ENCODE measurements around the gene KANSL3. TPM values are rescaled to one million over a fixed set of nuclear protein-coding genes. Genes with fewer than 3 reads are reported as not detected.

Gene KANSL3
- polyA plus RNA-seq, 1 donor (not counting 4 experiments of a cell fraction or from before 2014, with no cell fraction given), result 11.4 TPM

- DNase-seq (ENCODE audit: low read depth, low spot score) (no peak), FAIRE-seq (no peak)
- peaks cover 2% of the 10 kb centered on the region for H3K4me1 ChIP-seq (ENCODE audit: control insufficient read depth, extremely low read depth, insufficient read depth, low read length)
- no peak overlapping the region for H3K4me2 ChIP-seq (ENCODE audit: control insufficient read depth, extremely low read depth, insufficient read depth, low read depth, low read length)
- no peak overlapping the region for H3K9ac ChIP-seq (ENCODE audit: control insufficient read depth, extremely low read depth, insufficient read depth, low read length)
- no peaks in the 10 kb centered on the region for H3K27me3 ChIP-seq (ENCODE audit: control insufficient read depth, extremely low read depth, insufficient read depth, low read length)
- dilution Hi-C loops (cut with MboI; ENCODE audit: extremely low pct_ligation_motif_present, low sequenced_read_pairs), result no loop called here
- no peak overlapping the region for H2AFZ ChIP-seq (ENCODE audit: control insufficient read depth, low read length)
- H3K27ac ChIP-seq (ENCODE audit: control insufficient read depth, insufficient read depth, low read length), result no peak overlapping the region
- TF ChIP-seq EZH2 (IDR thresholded peaks at IDR 0.05; ENCODE audit: low read length), result no peak
- no peak for TF ChIP-seq CTCF (optimal IDR thresholded peaks at IDR 0.05 in 1 of 3, IDR thresholded peaks at IDR 0.05 in 1 of 3, conservative IDR thresholded peaks at IDR 0.05 in 1 of 3; ENCODE audit: extremely low read depth in 1 of 3, insufficient read depth in 2 of 3, low read length in 3 of 3)
- peaks cover 5% of the 10 kb centered on the region in 2 experiments for H3K36me3 ChIP-seq (ENCODE audit: control insufficient read depth in 2 of 2, extremely low read depth in 1 of 2, insufficient read depth in 2 of 2, low read length in 2 of 2)
- H3K79me2 ChIP-seq (ENCODE audit: control insufficient read depth, insufficient read depth, low read length), result no peaks in the 10 kb centered on the region
- no peak overlapping the region for H3K4me3 ChIP-seq (ENCODE audit: control insufficient read depth in 2 of 3, extremely low read depth in 1 of 3, insufficient read depth in 2 of 3, low read depth in 1 of 3, low read length in 3 of 3)
- no peaks in the 10 kb centered on the region for H3K9me3 ChIP-seq (ENCODE audit: control insufficient read depth, low read depth, low read length)
- H4K20me1 ChIP-seq (ENCODE audit: control insufficient read depth, extremely low read depth, insufficient read depth, low read length), result no peaks in the 10 kb centered on the region
- H3K9me1 ChIP-seq (ENCODE audit: control insufficient read depth, extremely low read depth, insufficient read depth, low read length), result peaks cover 2% of the 10 kb centered on the region
Measured at GRCh38 chr2:96587843-96588242, 50.3 kb downstream of the KANSL3 start.

- DNase-seq (ENCODE audit: low read depth, low spot score), result no peak
- Histone ChIP-seq H3K4me2 (ENCODE audit: control insufficient read depth, extremely low read depth, insufficient read depth, low read depth, low read length) (no peak overlapping the region), H3K9ac (ENCODE audit: control insufficient read depth, extremely low read depth, insufficient read depth, low read length) (no peak overlapping the region), H3K9me1 (ENCODE audit: control insufficient read depth, extremely low read depth, insufficient read depth, low read length) (no peaks in the 10 kb centered on the region), H3K79me2 (ENCODE audit: control insufficient read depth, insufficient read depth, low read length) (no peaks in the 10 kb centered on the region), H3K27ac (ENCODE audit: control insufficient read depth, insufficient read depth, low read length) (no peak overlapping the region), H4K20me1 (ENCODE audit: control insufficient read depth, extremely low read depth, insufficient read depth, low read length) (no peaks in the 10 kb centered on the region), H3K36me3 (ENCODE audit: control insufficient read depth in 2 of 2, extremely low read depth in 1 of 2, insufficient read depth in 2 of 2, low read length in 2 of 2) (peaks cover 0 to 3% of the 10 kb centered on the region in 2 experiments), H3K4me3 (ENCODE audit: control insufficient read depth in 2 of 3, extremely low read depth in 1 of 3, insufficient read depth in 2 of 3, low read depth in 1 of 3, low read length in 3 of 3) (no peak overlapping the region), H3K4me1 (ENCODE audit: control insufficient read depth, extremely low read depth, insufficient read depth, low read length) (peaks cover 2% of the 10 kb centered on the region), H3K9me3 (ENCODE audit: control insufficient read depth, low read depth, low read length) (no peaks in the 10 kb centered on the region), H3K27me3 (ENCODE audit: control insufficient read depth, extremely low read depth, insufficient read depth, low read length) (no peaks in the 10 kb centered on the region), H2AFZ (ENCODE audit: control insufficient read depth, low read length) (no peak overlapping the region)
- TF ChIP-seq EZH2 (IDR thresholded peaks at IDR 0.05; ENCODE audit: low read length) (no peak), CTCF (optimal IDR thresholded peaks at IDR 0.05 in 1 of 3, IDR thresholded peaks at IDR 0.05 in 1 of 3, conservative IDR thresholded peaks at IDR 0.05 in 1 of 3; ENCODE audit: extremely low read depth in 1 of 3, insufficient read depth in 2 of 3, low read length in 3 of 3) (no peak)
- dilution Hi-C loops (cut with MboI; ENCODE audit: extremely low pct_ligation_motif_present, low sequenced_read_pairs), result no loop called here
- FAIRE-seq, result no peak
Measured at GRCh38 chr2:96584017-96584416, 54.1 kb downstream of the KANSL3 start.
